HG03469 (cell line): Measurements from ENCODE around the gene PFKP.
A peak's percentile ranks its signal among the peaks of the same experiment; 100 is the strongest.
"Not testable (repeated sequence)": the region's sequence is repeated elsewhere in the genome, so short reads cannot be mapped to it uniquely, and the experiment has no call there.

Source experiments
- ATAC-seq: cut with Tn5 transposase; IDR thresholded peaks from one replicate; pipeline ENCODE4 v1.9.1; 2021; ENCODE audit warnings: mild to moderate bottlenecking, moderate library complexity, moderate number of reproducible peaks; ENCODE audit not compliant: unreplicated experiment

Gene PFKP

GRCh38 chr10:3046981-3047547, 20.3 kb upstream of the PFKP start:
- no peak for ATAC-seq

DNA sequence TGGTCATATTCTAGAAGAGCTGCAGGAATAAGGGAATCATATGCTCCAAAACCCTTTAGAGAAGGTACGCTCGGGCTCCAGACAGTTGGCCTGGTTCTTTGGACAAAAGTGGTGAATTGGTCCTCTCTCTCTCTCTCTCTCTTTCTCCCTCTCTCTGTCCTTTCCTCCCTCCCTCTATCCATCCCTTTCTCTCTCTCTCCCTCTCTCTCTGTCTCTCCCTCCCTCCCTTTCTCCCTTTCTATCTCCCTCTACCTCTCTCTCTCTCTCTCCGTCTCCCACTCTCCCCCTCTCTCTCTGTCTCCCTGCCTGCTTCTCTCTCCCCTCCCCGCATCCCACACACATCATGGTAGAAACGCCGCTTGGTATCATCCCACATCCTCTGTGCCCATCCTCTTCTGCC, 19.8 kb upstream of the PFKP start:
- ATAC-seq, result no peak

- no peak for ATAC-seq
Observed at GRCh38 chr10:3048119-3049019, 19.0 kb upstream of the PFKP start.

DNA sequence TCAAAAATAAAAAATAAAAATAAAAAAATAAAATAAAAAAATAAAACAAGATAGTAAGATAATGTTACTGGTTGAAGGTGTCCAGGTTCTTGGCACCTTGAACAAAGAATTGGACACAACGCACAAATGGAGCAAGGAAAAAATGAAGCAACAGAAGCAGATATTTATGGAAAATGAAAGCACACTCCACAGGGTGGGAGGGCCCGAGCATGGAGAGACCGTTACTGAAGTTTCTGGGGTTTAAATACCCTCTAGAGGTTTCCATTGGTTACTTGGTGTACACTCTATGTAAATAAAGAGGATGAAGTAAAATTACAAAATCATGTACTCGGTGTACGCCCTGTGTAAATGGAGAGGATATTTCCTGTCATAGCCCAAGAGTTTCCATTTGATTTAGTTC, 15.7 kb upstream of the PFKP start:
- no peak for ATAC-seq

DNA sequence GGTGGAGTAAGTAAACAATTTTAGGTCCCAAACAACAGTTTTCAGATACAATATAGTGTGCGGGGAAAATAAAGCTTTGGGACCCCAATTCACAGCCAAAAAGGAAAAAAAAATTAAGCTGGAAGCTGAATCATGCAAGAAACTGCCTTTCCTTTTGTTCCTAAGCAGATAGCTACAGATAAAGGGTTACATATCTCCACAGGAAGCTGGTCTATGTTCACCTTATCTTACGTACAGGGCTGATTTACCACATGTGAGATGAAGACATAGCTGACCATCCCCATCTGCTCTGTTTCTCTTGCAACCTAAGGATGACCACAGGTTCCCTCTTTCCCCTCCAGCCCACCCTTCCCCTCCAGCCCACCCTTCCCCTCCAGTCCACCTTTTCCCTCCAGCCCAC, 14.2 kb upstream of the PFKP start:
- no peak for ATAC-seq

DNA sequence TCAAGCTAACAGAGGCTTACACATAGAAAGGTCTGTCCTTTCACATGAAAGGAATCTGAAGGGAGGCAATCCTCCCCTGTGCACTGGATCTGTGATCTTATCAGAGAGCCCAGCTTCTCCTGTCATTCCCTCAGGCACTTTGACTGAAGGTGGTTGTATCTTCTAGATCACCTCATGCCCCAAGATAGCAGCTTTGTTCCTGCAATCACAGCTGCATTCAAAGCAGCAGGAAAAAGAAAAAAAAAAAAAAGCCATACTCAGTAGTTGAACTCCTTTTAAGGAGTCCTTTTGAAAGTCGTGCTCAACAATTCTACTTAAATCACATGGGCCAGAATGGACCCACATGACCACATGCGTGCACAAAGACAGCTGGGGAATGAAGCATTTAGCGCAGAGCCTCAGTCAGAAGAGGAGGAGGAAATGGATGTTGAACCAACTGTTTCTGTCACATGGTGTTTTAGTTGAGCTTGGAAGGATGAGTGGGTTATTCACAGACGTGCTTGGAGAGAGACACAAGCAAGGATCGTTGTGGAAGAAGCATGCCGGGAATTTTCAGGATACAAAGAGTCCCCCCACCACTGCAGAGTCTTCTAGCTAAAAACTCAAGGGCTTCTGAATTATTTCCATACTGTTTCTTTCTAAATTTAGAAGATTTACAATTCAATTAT, 13.0 kb upstream of the PFKP start:
- no peak for ATAC-seq

- ATAC-seq, result no peak
Observed at GRCh38 chr10:3054851-3055199, 12.5 kb upstream of the PFKP start.

DNA sequence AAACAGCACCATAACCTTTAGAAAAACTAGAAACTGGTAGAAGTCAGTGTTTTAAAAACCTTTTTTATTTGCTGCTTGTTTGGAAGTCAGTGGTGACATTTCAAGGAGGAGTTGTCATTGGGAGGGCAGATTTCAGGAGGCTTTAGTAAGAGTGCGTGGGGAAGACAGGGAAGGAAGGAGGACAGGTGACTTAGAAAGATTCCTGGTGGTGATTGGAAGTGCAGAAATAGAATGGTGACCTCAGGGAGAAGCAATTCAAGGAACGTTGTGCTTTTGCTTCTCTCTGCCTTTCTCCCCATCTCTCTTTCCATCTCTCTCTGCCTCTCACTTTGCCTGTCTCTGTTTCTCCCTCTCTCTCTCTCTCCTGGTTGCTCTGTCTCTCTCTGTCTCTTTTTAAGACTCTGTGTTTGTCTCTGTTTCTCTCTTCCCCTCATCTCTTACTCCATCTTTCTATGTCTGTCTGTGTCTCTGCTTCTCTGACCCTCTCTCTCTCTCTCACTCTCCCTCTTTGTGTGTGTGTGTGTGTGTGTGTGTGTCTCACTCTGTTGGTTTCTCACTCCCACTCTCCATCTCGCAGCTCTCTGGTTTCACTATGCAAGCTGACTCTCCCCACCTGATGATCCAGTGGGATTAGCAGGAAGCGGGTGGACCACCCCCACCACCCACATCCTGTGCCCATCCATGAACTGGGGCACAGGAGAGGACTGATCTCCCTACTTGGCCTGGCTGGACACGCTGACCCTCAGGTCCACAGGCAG, 10.9 kb upstream of the PFKP start:
- ATAC-seq, result no peak

DNA sequence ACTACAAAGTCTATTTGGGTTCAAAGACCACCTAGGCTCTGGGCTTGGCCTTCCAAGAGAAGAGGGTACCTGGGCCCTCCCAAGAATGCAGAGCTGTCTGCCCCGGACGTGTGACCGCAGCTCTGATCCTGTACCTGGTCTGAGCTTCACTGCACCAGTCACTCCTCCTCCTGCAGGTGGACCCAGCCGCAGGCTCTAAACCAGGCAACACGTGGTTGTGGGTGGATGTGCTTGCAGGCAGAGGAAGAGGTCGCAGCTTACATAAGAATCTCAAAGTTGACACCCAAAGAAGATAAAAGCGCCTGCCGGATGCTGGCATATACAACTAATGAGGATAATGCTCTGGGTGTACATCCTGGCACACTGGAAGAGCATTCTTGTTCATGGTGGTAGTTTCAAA, 9.4 kb upstream of the PFKP start:
- ATAC-seq, result no peak

- no peak for ATAC-seq
Observed at GRCh38 chr10:3059974-3060373, 7.4 kb upstream of the PFKP start.

GRCh38 chr10:3060481-3060889, 6.9 kb upstream of the PFKP start:
- ATAC-seq, result no peak

DNA sequence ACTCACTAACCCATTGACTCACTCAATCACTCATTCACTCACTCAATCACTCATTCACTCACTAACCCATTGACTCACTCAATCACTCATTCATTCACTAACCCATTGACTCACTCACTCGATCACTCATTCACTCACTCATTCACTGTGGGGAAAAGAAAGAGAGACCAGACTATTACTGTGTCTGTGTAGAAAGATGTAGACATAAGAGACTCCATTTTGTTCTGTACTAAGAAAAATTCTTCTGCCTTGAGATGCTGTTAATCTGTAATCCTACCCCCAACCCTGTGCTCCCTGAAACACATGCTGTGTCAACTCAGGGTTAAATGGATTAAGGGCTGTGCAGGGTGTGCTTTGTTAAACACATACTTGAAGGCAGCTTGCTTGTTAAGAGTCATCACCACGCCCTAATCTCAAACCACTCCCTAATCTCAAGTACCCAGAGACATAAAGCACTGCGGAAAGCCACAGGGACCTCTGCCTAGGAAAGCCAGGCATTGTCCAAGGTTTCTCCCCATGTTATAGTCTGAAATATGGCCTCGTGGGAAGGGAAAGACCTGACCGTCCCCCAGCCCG, 5.9 kb upstream of the PFKP start:
- ATAC-seq, result not testable (repeated sequence)

DNA sequence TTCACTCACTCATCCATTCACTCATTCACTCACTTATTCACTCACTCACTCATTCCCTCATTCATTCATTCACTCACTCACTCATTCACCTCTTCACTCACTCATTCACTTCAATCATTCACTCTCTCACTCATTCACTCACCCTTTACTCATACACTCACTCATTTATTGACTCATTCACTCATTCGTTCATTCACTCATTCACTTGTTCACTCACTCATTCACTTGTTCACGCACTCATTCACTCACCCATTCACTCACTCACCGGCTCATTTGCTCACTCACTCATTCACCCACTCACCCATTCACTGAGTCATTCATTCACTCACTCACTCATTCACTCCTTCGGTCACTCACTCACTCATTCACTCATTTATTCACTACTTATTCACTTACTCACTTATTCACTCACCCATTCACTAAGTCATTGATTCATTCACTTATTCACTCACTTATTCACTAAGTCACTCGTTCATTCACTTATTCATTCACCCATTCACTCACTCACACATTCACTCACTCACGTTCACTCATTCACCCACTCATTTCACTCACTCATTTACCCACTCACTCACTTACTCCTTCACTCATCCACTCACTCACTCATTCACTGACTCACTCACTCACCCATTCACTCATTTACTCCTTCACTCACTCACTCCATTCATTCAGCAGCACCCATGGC, 4.7 kb upstream of the PFKP start:
- ATAC-seq, result no peak

GRCh38 chr10:3064423-3064822, 2.9 kb upstream of the PFKP start:
- no peak for ATAC-seq

- no peak for ATAC-seq
Observed at GRCh38 chr10:3065622-3066021, 1.7 kb upstream of the PFKP start.

DNA sequence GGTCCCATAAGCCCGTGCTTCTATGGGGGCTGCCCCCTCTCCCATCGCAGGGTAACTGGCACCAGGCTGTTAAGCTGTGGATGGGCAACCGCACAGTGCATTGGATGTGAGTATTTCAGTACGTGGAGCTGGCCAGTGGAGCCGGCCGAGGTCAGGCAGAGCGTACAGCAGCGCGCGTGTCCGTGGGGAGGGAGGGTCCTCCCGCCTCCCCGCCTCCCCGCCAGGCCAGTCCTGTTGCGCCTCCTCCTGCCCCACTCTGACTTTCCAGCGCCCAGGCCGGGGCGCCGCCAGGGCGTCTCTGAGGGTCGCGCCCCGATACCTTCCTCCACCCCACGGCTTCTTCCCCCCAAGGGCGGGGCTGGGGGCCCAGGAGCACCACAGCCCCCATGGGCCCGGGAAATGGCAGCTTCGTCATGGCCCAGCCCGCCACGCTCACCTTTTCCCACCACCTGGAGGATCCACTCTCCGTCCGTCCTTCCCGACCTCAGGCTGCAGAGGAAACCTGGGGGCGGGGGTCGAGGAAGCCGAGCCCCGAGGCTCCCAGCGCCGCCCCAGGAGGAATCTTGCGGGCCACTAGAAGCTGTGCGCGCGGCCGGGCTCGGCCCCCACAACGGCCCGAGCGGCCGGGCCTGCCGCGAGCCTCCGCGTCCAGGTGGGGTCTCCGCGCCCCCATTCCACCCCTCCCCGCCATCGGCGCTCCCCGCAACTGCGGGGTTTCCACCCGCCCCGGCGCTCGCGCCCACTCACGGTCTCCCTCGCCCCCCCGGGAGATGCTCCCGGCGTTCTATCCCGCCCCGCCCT, 831 bp upstream of the PFKP start:
- no peak for ATAC-seq

GRCh38 chr10:3067859-3068179, 471 bp downstream of the PFKP start:
- no peak for ATAC-seq

DNA sequence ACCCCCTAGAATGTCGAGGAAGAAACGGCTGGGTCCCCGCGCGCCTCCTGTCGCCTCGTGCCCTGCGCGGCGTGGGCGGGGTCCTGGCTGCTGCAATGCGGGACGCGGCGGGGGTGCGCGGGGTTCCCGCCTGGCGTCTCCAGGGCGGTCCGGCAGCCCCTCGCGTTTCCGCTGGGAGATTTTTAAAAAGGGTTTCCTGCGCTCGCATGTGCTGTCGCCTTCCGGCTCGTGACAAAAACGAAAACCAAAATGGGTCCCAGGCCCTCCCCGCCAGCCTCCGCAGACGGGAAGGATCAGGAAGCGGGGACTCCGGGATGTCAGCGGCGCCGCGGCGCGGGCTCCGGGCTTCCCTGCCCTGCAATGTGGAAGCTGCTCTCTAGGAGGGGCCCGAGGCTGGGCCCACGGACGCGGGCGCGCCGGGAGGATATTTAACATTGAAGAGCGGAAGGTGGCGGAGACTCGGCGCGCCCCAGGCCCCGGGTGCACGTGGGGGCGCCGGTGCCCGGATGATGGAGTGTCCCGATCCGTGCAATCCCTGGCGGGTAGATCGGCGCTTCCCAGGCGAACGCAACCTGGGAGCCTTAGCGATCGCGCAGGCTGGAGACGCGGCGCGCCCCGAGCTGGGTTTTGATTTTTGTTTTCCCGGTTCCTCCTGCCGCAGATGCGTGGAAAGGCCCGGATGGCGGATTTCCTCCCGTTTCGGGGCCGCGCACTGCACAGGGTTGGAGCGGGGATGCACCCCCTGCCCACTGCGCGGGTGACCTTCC, 1.0 kb downstream of the PFKP start:
- ATAC-seq, result peak; percentile 24
